Ishikawa (cell line): ENCODE data around the gene HTRA1.

Source experiments
- CEBPB ChIP-seq: IDR thresholded peaks from 2 replicates; pipeline ENCODE4 v1.6.1; 2012
- CREB1 ChIP-seq: IDR thresholded peaks from 2 replicates; pipeline ENCODE4 v1.6.1; 2012; ENCODE audit warnings: low read depth
- EGR1 ChIP-seq: IDR thresholded peaks from 2 replicates; pipeline ENCODE4 v1.6.1; 2012
- EP300 ChIP-seq: IDR thresholded peaks from 2 replicates; pipeline ENCODE4 v1.6.1; 2012; ENCODE audit warnings: borderline replicate concordance
- FOXM1 ChIP-seq: IDR thresholded peaks from 2 replicates; pipeline ENCODE4 v1.6.1; 2012; ENCODE audit warnings: low read depth, borderline replicate concordance
- MAX ChIP-seq: IDR thresholded peaks from 2 replicates; pipeline ENCODE4 v1.6.1; 2012
- NFIC ChIP-seq: IDR thresholded peaks from 2 replicates; pipeline ENCODE4 v1.6.1; 2012
- RAD21 ChIP-seq: IDR thresholded peaks from 2 replicates; pipeline ENCODE4 v1.6.1; 2012; ENCODE audit warnings: low read depth
- REST ChIP-seq: IDR thresholded peaks from 2 replicates; pipeline ENCODE4 v1.6.1; 2012; ENCODE audit warnings: low read depth, mild to moderate bottlenecking
- TAF1 ChIP-seq: IDR thresholded peaks from 2 replicates; pipeline ENCODE4 v1.6.1; 2012; ENCODE audit warnings: low read depth, mild to moderate bottlenecking
- TCF12 ChIP-seq: IDR thresholded peaks from 2 replicates; pipeline ENCODE4 v1.6.1; 2012; ENCODE audit warnings: low read depth
- TEAD4 ChIP-seq: IDR thresholded peaks from 2 replicates; pipeline ENCODE4 v1.6.1; 2012
- USF1 ChIP-seq: IDR thresholded peaks from 2 replicates; pipeline ENCODE4 v1.6.1; 2012
- YY1 ChIP-seq: IDR thresholded peaks from 2 replicates; pipeline ENCODE4 v1.6.1; 2012; ENCODE audit warnings: low read depth
- ZBTB7A ChIP-seq: IDR thresholded peaks from 2 replicates; pipeline ENCODE4 v1.6.1; 2012; ENCODE audit warnings: low read depth

Gene HTRA1

GRCh38 chr10:122464586-122464985, 3.2 kb downstream of the HTRA1 start:
- TF ChIP-seq FOXM1: no peak
- TF ChIP-seq TCF12: no peak
- TF ChIP-seq YY1: no peak
- no peak for TF ChIP-seq ZBTB7A
- no peak for TF ChIP-seq USF1
- no peak for TF ChIP-seq TAF1

DNA sequence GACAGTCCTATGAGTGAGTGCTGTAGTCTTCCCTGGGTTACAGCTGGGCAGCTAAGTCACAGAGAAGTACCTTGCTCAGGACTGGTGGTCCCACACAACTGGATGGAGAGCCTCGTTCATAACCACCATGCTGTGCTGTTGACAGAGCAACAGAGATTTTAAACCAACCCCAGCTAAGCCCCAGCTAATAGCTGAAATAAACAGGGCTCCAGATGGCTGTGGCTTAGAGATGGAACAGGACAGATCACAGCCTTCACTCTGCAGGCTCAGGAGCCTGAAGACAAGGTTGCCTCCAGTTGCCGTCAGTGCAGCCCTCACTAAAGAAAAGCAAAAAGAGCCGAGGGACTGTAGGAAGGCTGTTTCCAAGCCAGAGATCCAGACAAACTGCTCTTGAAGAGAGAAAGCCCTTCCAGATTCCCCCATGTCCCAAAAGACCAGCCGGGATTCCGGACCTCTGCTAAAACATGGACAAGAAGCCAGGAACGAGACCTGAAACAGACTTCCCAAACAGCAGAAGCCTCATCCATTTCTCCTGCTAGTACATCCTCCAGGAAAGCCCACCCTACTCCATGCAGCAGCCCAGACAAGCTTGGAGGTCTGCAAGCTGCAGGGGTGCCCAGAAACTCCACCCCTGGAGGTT, 4.2 kb downstream of the HTRA1 start:
- TF ChIP-seq CREB1: no peak
- TF ChIP-seq TAF1: no peak
- TF ChIP-seq YY1: no peak
- TF ChIP-seq EP300: no peak
- no peak for TF ChIP-seq TCF12
- no peak for TF ChIP-seq USF1
- TF ChIP-seq CEBPB: no peak
- TF ChIP-seq EGR1: no peak
- no peak for TF ChIP-seq RAD21
- TF ChIP-seq REST: no peak
- TF ChIP-seq ZBTB7A: no peak
- TF ChIP-seq TEAD4: no peak
- no peak for TF ChIP-seq MAX
- no peak for TF ChIP-seq FOXM1
- no peak for TF ChIP-seq NFIC

DNA sequence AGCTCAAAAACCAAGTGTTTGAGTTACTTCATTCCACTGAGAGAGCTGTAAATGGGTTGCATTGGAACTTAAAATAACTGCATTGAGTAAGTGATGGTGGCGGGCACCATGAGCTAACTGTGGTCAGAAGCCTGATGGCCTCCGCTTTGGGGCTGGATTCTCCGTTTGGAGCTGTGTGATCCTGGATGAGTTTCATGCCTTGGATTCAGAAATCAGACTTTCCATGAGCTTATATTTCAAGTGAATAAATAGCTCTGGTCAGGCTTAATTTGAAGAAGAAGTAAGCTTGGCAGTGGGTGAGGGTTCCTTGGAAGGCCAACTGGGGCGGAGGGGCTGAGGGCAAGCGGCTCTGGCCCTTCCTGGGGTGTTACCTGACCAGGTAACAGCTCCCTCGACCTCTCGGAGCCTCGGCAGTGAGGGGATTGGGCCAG, 5.6 kb downstream of the HTRA1 start:
- no peak for TF ChIP-seq CEBPB
- no peak for TF ChIP-seq TAF1
- no peak for TF ChIP-seq CREB1
- no peak for TF ChIP-seq REST
- no peak for TF ChIP-seq EP300
- TF ChIP-seq FOXM1: no peak
- TF ChIP-seq TEAD4: no peak

- TF ChIP-seq CEBPB: no peak
- no peak for TF ChIP-seq CREB1
- TF ChIP-seq USF1: no peak
- no peak for TF ChIP-seq REST
- no peak for TF ChIP-seq RAD21
- TF ChIP-seq TCF12: no peak
- TF ChIP-seq TAF1: no peak
- no peak for TF ChIP-seq FOXM1
- TF ChIP-seq ZBTB7A: no peak
- no peak for TF ChIP-seq YY1
- TF ChIP-seq EP300: no peak
- no peak for TF ChIP-seq TEAD4
- TF ChIP-seq NFIC: no peak
- TF ChIP-seq EGR1: no peak
- TF ChIP-seq MAX: no peak
These were observed 6.3 kb downstream of the HTRA1 start for GRCh38 chr10:122467701-122468100.
